Measurements from ENCODE around the gene PDILT.

DNA sequence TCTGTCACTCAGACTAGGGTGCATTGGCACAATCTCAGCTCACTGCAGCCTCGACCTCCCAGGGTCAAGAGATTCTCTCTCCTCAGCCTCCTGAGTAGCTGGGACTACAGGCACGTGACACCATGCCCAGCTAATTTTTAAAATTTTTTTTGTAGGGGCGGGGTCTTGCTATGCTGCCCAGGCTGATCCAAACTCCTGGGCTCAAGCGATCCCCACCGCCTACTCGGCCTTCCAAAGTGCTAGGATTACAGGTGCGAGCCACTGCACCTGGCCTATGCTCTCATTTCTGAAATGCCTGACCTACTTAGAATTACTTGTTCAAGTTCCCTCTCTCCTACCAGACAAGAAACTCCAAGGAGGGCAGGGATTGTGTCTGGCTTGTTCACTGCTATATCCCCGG lies 72.1 kb downstream of the PDILT start:
- TF ChIP-seq POLR2A (IDR thresholded peaks at IDR 0.05; ENCODE audit: low read length) (no peak), GATA1 (IDR thresholded peaks at IDR 0.05; ENCODE audit: low read depth, low read length) (no peak)
